GM18873 (cell line): Measurements from ENCODE around the gene PKIG.
"Not testable (repeated sequence)": the region's sequence is repeated elsewhere in the genome, so short reads cannot be mapped to it uniquely, and the experiment has no call there.

Experiments
- ATAC-seq: cut with Tn5 transposase; IDR thresholded peaks from one replicate; pipeline ENCODE4 v1.9.1; 2021; ENCODE audit warnings: mild to moderate bottlenecking, moderate library complexity, moderate number of reproducible peaks; ENCODE audit not compliant: unreplicated experiment, low FRiP score

PKIG gene

GRCh38 chr20:44654210-44654609, 71.8 kb downstream of the PKIG start:
- ATAC-seq, result not testable (repeated sequence)

- ATAC-seq, result no peak
Observed at GRCh38 chr20:44656448-44656847, 74.1 kb downstream of the PKIG start.

- ATAC-seq, result no peak
Observed at GRCh38 chr20:44657875-44658274, 75.5 kb downstream of the PKIG start.

DNA sequence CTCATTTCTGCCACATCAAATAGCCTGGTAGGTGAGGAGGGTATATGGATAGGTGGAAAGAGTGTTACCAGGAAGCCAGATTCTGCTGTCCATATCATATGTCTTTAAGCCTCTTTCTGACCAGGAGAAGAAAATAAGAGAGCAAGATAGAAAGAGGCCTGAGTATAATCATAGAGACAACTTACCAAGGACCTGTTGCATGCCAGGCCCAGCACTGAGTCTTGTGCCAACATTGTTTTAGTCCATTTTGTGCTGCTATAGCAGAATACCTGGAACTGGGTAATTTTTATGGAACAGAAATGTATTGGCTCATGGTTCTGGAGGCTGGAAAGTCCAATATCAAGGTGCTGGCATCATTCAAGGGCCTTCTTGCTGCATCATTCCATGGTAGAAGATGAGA, 76.4 kb downstream of the PKIG start:
- no peak for ATAC-seq

GRCh38 chr20:44659931-44660330, 77.6 kb downstream of the PKIG start:
- no peak for ATAC-seq

GRCh38 chr20:44660581-44660980, 78.2 kb downstream of the PKIG start:
- ATAC-seq, result no peak

DNA sequence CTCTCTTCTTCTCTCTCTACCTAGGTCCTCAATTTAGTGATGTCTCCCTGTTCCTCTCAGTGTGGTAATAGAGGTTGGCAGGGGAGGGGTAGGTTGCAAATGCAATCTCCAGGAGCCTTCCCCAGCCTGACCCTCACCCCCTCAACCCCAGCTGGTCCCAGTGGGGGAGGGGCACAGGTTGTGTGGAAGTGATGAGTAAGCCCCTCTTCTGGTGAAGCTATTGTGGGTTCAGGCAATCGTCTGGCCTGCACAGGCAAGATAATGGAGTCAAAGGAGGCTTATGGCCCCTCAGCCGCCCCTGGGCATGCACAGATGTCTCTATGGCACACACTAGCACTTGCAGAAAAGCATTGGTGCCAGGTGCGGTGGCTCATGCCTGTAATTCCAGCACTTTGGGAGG, 79.9 kb downstream of the PKIG start:
- ATAC-seq, result no peak

- no peak for ATAC-seq
Observed at GRCh38 chr20:44664131-44664530, 81.8 kb downstream of the PKIG start.

DNA sequence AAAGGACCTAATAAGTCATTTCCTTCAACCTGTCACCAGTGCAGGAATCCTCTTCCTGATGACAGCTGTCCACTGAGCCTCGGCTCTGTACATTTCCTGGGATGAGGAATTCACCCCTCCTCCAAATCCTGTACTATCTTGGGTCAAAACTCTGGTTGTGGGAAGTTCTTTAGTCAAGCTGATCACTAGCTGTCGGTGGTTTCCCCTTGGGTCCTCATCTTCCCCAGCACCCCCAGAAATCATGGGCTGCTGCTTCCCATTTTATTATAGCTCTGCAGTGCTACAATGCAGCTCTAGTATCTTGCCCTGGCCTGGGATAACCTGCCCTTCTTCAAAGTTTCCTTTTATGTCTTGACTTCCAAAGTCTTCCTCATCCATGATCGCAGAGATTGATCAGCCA, 83.7 kb downstream of the PKIG start:
- no peak for ATAC-seq
